Measurements from ENCODE around the gene ARL10.

The ARL10 gene

GRCh38 chr5:176365351-176366231 lies at the start of gene ARL10:
ARL10 (plus strand) TSS chr5:176365487; CDS start chr5:176365564, 77 bp downstream.
- peak; percentile 41 for DNase-seq (ENCODE audit: low read depth, low spot score)

GRCh38 chr5:176317534-176318374 lies 47.5 kb upstream of the ARL10 start:
- no peak for DNase-seq (ENCODE audit: low read depth, low spot score)

GRCh38 chr5:176319827-176320554 lies 45.3 kb upstream of the ARL10 start:
- no peak for DNase-seq (ENCODE audit: low read depth, low spot score)

GRCh38 chr5:176320577-176320976 lies 44.7 kb upstream of the ARL10 start:
- no peak for DNase-seq (ENCODE audit: low read depth, low spot score)

- no peak for DNase-seq (ENCODE audit: low read depth, low spot score)
Observed at GRCh38 chr5:176334031-176334770, 31.1 kb upstream of the ARL10 start.

- no peak for DNase-seq (ENCODE audit: low read depth, low spot score)
Observed at GRCh38 chr5:176337913-176338312, 27.4 kb upstream of the ARL10 start.

GRCh38 chr5:176339304-176339703 lies 26.0 kb upstream of the ARL10 start:
- DNase-seq (ENCODE audit: low read depth, low spot score): no peak

- no peak for DNase-seq (ENCODE audit: low read depth, low spot score)
Observed at GRCh38 chr5:176341325-176342157, 23.7 kb upstream of the ARL10 start.

GRCh38 chr5:176342158-176342483 lies 23.2 kb upstream of the ARL10 start:
- no peak for DNase-seq (ENCODE audit: low read depth, low spot score)

GRCh38 chr5:176342766-176343458 lies 22.4 kb upstream of the ARL10 start:
- no peak for DNase-seq (ENCODE audit: low read depth, low spot score)

GRCh38 chr5:176350416-176350815 lies 14.9 kb upstream of the ARL10 start:
- no peak for DNase-seq (ENCODE audit: low read depth, low spot score)

GRCh38 chr5:176352116-176352878 lies 13.0 kb upstream of the ARL10 start:
- DNase-seq (ENCODE audit: low read depth, low spot score): no peak

GRCh38 chr5:176353533-176353932 lies 11.8 kb upstream of the ARL10 start:
- no peak for DNase-seq (ENCODE audit: low read depth, low spot score)

- DNase-seq (ENCODE audit: low read depth, low spot score): no peak
Observed at GRCh38 chr5:176355400-176356178, 9.7 kb upstream of the ARL10 start.

GRCh38 chr5:176356179-176356566 lies 9.1 kb upstream of the ARL10 start:
- no peak for DNase-seq (ENCODE audit: low read depth, low spot score)

GRCh38 chr5:176359658-176360057 lies 5.6 kb upstream of the ARL10 start:
- DNase-seq (ENCODE audit: low read depth, low spot score): no peak

GRCh38 chr5:176360894-176361436 lies 4.3 kb upstream of the ARL10 start:
- no peak for DNase-seq (ENCODE audit: low read depth, low spot score)

Measured in activated naive CD8-positive, alpha-beta T cell treated with anti-CD3 and anti-CD28 coated beads, Interleukin-2, amount 50 U/mL, for 16 hours (primary cell).